Fibroblast of villous mesenchyme (primary cell): Measurements from ENCODE around the gene PPARA. TPM values are rescaled to one million over a fixed set of nuclear protein-coding genes. Genes with fewer than 3 reads are reported as not detected.

ENCODE experiments used
- DNase-seq: peaks from one replicate; pipeline ENCODE4 v3.0.0-alpha.2; 2010; ENCODE audit warnings: low read depth
- H3K4me3 ChIP-seq: 2 replicates; pipeline ENCODE4 v1.5.1; 2011; ENCODE audit warnings: low read depth, mild to moderate bottlenecking, low read length
- CTCF ChIP-seq: IDR thresholded peaks from 2 replicates; pipeline ENCODE4 v1.5.1; 2012; ENCODE audit warnings: low read depth, mild to moderate bottlenecking, low read length; ENCODE audit not compliant: insufficient read depth
- total RNA-seq: library from RNA; depleted of rRNA; stranded (reverse); fragments of >200 nt; gene quantifications from 2 replicates; pipeline ENCODE4 v1.2.3, GENCODE V29; 2012

The PPARA gene
- total RNA-seq, 1 donor, result 14.2 TPM

- H3K4me3 ChIP-seq, result no peak overlapping the region
- no peak for DNase-seq
- no peak for TF ChIP-seq CTCF
Measured at GRCh38 chr22:46224044-46224897, 73.9 kb downstream of the PPARA start.

DNA sequence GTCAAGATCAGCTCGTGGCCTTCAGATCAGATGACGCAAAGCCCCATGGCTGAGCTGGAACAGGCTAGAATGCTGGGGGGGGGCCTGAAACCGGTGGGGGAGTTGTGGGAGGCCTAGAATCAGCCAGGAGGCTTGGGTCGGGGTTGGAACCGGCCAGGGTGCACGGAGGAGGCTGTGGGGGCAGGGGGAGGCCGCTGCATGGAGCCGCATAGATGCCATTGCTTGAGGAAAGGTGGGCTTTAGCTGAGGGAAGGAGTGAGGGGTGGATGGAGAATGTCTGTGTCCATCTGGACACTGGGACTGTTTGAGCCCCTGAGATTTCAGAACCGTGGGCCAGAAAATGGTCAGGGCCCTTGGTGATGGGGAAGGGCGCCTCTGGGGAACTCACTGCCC, 74.6 kb downstream of the PPARA start:
- H3K4me3 ChIP-seq, result no peak overlapping the region
- no peak for TF ChIP-seq CTCF
- DNase-seq, result no peak

- DNase-seq, result no peak
- TF ChIP-seq CTCF, result no peak
- no peak overlapping the region for H3K4me3 ChIP-seq
Measured at GRCh38 chr22:46225631-46226030, 75.3 kb downstream of the PPARA start.

- H3K4me3 ChIP-seq, result no peak overlapping the region
- no peak for TF ChIP-seq CTCF
- DNase-seq, result no peak
Measured at GRCh38 chr22:46226577-46226976, 76.3 kb downstream of the PPARA start.

- peak; percentile 27 for DNase-seq
- TF ChIP-seq CTCF, result no peak
- H3K4me3 ChIP-seq, result no peak overlapping the region
Measured at GRCh38 chr22:46229701-46230100, 79.4 kb downstream of the PPARA start.

GRCh38 chr22:46230262-46230901, 80.1 kb downstream of the PPARA start:
- no peak overlapping the region for H3K4me3 ChIP-seq
- no peak for DNase-seq
- TF ChIP-seq CTCF, result no peak
